ENCODE data around the gene LARGE1. TPM values are rescaled to one million over a fixed set of nuclear protein-coding genes. Genes with fewer than 3 reads are reported as not detected.
"Not testable (repeated sequence)": the region's sequence is repeated elsewhere in the genome, so short reads cannot be mapped to it uniquely, and the experiment has no call there.

The LARGE1 gene
- total RNA-seq, 6 experiments from 2014 or later = 12.2 to 28.3 (median 15.2) TPM

- WGBS (ENCODE audit: insufficient coverage, low coverage, low lambda C conversion rate, missing lambda C conversion rate) = 59% methylated on average over 2 of the region's 2 CpGs
Observed at GRCh38 chr22:33461698-33462434, 458.4 kb downstream of the LARGE1 start.

DNA sequence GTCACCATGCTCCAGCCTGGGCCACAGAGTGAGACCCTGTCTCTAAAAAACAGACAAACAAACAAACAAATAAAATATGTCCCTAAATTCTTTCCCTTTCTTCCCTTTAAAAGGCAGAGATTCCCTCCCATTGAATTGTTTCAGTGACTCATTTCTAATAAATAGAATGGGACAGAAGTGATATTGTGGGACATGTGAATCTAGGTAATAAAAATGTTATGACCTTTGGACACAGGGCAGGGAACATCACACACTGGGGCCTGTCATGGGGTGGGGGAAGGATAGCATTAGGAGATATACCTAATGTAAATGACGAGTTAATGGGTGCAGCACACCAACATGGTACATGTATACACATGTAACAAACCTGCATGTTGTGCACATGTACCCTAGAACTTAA lies 459.0 kb downstream of the LARGE1 start:
- WGBS (ENCODE audit: insufficient coverage, low coverage, low lambda C conversion rate, missing lambda C conversion rate) = no CpG with 5 or more reads among the region's 1 CpG
- H3K4me3 ChIP-seq; DNase-seq; intact Hi-C loops (cut with DNase I); ATAC-seq; H3K36me3 ChIP-seq; H3K9me3 ChIP-seq; H3K27ac ChIP-seq; H3K27me3 ChIP-seq; H3K4me1 ChIP-seq: not testable (repeated sequence)

More at GRCh38 chr22:33461698-33462434, 458.4 kb downstream of the LARGE1 start:
- no peak overlapping the region for H3K4me3 ChIP-seq
- TF ChIP-seq, protein P1, sequence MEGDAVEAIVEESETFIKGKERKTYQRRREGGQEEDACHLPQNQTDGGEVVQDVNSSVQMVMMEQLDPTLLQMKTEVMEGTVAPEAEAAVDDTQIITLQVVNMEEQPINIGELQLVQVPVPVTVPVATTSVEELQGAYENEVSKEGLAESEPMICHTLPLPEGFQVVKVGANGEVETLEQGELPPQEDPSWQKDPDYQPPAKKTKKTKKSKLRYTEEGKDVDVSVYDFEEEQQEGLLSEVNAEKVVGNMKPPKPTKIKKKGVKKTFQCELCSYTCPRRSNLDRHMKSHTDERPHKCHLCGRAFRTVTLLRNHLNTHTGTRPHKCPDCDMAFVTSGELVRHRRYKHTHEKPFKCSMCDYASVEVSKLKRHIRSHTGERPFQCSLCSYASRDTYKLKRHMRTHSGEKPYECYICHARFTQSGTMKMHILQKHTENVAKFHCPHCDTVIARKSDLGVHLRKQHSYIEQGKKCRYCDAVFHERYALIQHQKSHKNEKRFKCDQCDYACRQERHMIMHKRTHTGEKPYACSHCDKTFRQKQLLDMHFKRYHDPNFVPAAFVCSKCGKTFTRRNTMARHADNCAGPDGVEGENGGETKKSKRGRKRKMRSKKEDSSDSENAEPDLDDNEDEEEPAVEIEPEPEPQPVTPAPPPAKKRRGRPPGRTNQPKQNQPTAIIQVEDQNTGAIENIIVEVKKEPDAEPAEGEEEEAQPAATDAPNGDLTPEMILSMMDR (IDR thresholded peaks at IDR 0.05) = no peak
- TF ChIP-seq POLR2A (IDR thresholded peaks at IDR 0.05) = no peak
- peaks cover 0 to 4% (median 0%) of the 10 kb centered on the region in 4 donors for H3K9me3 ChIP-seq
- DNase-seq (no peak), ATAC-seq (no peak)
- no peaks in the 10 kb centered on the region for H3K4me1 ChIP-seq
- H3K36me3 ChIP-seq = no peaks in the 10 kb centered on the region
- H3K27me3 ChIP-seq = no peaks in the 10 kb centered on the region
- intact Hi-C loops (cut with DNase I) = no loop called here
- no peak overlapping the region for H3K27ac ChIP-seq

GRCh38 chr22:33459137-33459536 lies 461.1 kb downstream of the LARGE1 start:
- Histone ChIP-seq H3K27me3 (no peaks in the 10 kb centered on the region), H3K4me1 (no peaks in the 10 kb centered on the region), H3K27ac (no peak overlapping the region), H3K4me3 (no peak overlapping the region), H3K9me3 (peaks cover 0 to 4% (median 0%) of the 10 kb centered on the region in 4 donors), H3K36me3 (no peaks in the 10 kb centered on the region)
- DNase-seq = no peak
- no peak for ATAC-seq
- WGBS (ENCODE audit: insufficient coverage, low coverage, low lambda C conversion rate, missing lambda C conversion rate) = 79% methylated on average over 6 of the region's 6 CpGs
- intact Hi-C loops (cut with DNase I) = no loop called here
- TF ChIP-seq, protein P1 (IDR thresholded peaks at IDR 0.05) = no peak
- no peak for TF ChIP-seq POLR2A (IDR thresholded peaks at IDR 0.05)

DNA sequence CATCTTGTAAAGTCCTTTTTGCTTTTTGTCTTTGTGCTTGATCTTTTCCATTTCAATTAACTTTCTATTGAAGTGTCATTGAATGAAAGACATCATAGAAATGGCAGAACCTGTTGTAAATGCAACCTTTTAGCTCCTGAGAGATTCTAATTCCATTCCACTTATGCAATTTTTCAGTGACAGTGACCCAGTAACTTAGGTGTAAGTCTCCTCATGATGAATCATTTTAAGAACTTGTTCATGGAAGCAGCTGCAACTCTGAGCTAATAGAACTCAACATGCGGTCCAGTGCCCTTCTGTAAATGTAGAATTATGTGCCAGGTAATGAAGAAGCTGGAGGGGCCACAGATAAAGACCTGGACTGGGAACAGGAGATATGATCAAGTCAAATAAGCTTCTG lies 463.8 kb downstream of the LARGE1 start:
- no peak for TF ChIP-seq POLR2A (IDR thresholded peaks at IDR 0.05)
- TF ChIP-seq, protein P1 (IDR thresholded peaks at IDR 0.05) = no peak
- ATAC-seq = no peak
- Histone ChIP-seq H3K27me3 (no peaks in the 10 kb centered on the region), H3K27ac (no peak overlapping the region), H3K4me3 (no peak overlapping the region), H3K36me3 (no peaks in the 10 kb centered on the region), H3K4me1 (no peaks in the 10 kb centered on the region), H3K9me3 (no peaks in the 10 kb centered on the region)
- 88% methylated on average over 1 of the region's 1 CpG for WGBS (ENCODE audit: insufficient coverage, low coverage, low lambda C conversion rate, missing lambda C conversion rate)
- no peak for DNase-seq
- intact Hi-C loops (cut with DNase I) = no loop called here

DNA sequence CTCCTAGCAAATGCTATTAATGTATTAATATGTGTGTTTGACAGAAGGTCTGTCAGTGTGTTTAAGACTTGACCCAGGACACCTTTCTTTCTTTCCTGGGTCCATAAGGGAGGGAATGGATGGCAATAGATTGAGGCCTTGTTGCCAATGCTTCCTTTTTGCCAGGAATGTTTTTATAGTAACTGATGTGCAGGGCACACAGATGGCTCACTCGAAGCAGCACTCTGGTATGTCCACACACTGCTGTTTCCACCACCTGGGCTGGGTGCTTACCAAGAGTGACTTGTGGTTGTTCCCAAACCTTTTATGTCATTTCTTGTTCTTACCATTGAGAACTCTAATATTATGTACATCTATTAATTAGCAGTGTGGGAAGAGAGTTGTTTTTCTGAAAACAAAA lies 465.2 kb downstream of the LARGE1 start:
- H3K27me3 ChIP-seq = no peaks in the 10 kb centered on the region
- intact Hi-C loops (cut with DNase I) = no loop called here

More for the DNA sequence above, 465.2 kb downstream of the LARGE1 start:
- no peak for ATAC-seq
- no peak for DNase-seq
- H3K36me3 ChIP-seq = no peaks in the 10 kb centered on the region
- H3K27ac ChIP-seq = no peak overlapping the region
- no peaks in the 10 kb centered on the region for H3K9me3 ChIP-seq
- no peaks in the 10 kb centered on the region for H3K4me1 ChIP-seq
- no CpG with 5 or more reads among the region's 1 CpG for WGBS (ENCODE audit: insufficient coverage, low coverage, low lambda C conversion rate, missing lambda C conversion rate)
- TF ChIP-seq, protein P1 (IDR thresholded peaks at IDR 0.05) = no peak
- no peak for TF ChIP-seq POLR2A (IDR thresholded peaks at IDR 0.05)
- no peak overlapping the region for H3K4me3 ChIP-seq
